Stimulated activated CD4-positive, alpha-beta T cell treated with anti-CD3 and anti-CD28 coated beads, TNF-alpha, amount 100 ng/mL, for 1 hour (primary cell): ENCODE data around the gene ZFHX3.
"Not testable (repeated sequence)": the region's sequence is repeated elsewhere in the genome, so short reads cannot be mapped to it uniquely, and the experiment has no call there.

ENCODE experiments used
- DNase-seq, 3 donors: peaks; one replicate each; pipeline ENCODE4 v3.0.0-alpha.2; 2020; ENCODE audit warnings: low read depth in 3 of 3, low spot score in 1 of 3

Gene ZFHX3

GRCh38 chr16:73000020-73000906 is 47.7 kb downstream of the ZFHX3 start:
- DNase-seq = no peak

GRCh38 chr16:72999541-73000019 is 48.3 kb downstream of the ZFHX3 start:
- DNase-seq = no peak

- DNase-seq = no peak
Measured at GRCh38 chr16:72997141-72997542, 50.8 kb downstream of the ZFHX3 start.

- no peak for DNase-seq
Measured at GRCh38 chr16:72996291-72997062, 51.5 kb downstream of the ZFHX3 start.

GRCh38 chr16:72995882-72996270 is 52.1 kb downstream of the ZFHX3 start:
- DNase-seq = not testable (repeated sequence)

- DNase-seq = no peak
Measured at GRCh38 chr16:72995151-72995881, 52.6 kb downstream of the ZFHX3 start.

GRCh38 chr16:72992142-72992601 is 55.8 kb downstream of the ZFHX3 start:
- DNase-seq = no peak

GRCh38 chr16:72991644-72992043 is 56.3 kb downstream of the ZFHX3 start:
- no peak for DNase-seq

- no peak for DNase-seq
Measured at GRCh38 chr16:72991211-72991610, 56.7 kb downstream of the ZFHX3 start.

- no peak for DNase-seq
Measured at GRCh38 chr16:72990571-72990970, 57.4 kb downstream of the ZFHX3 start.

- no peak for DNase-seq
Measured at GRCh38 chr16:72989579-72990551, 58.1 kb downstream of the ZFHX3 start.

- DNase-seq = not testable (repeated sequence)
Measured at GRCh38 chr16:72989203-72989578, 58.7 kb downstream of the ZFHX3 start.

- DNase-seq = no peak
Measured at GRCh38 chr16:72988569-72988968, 59.4 kb downstream of the ZFHX3 start.

GRCh38 chr16:72987480-72987901 is 60.4 kb downstream of the ZFHX3 start:
- no peak for DNase-seq

GRCh38 chr16:72985995-72986394 is 61.9 kb downstream of the ZFHX3 start:
- no peak for DNase-seq

GRCh38 chr16:72985148-72985941 is 62.6 kb downstream of the ZFHX3 start:
- no peak for DNase-seq

- no peak for DNase-seq
Measured at GRCh38 chr16:72983728-72984350, 64.1 kb downstream of the ZFHX3 start.

GRCh38 chr16:72983241-72983640 is 64.7 kb downstream of the ZFHX3 start:
- no peak for DNase-seq

- DNase-seq = no peak
Measured at GRCh38 chr16:72979974-72980373, 68.0 kb downstream of the ZFHX3 start.
